Fibroblast of skin of back (primary cell): ENCODE measurements around the gene TRAF1.

Source experiments
- DNase-seq: peaks from one replicate; pipeline ENCODE4 v3.0.0-alpha.2; 2013

TRAF1 gene

DNA sequence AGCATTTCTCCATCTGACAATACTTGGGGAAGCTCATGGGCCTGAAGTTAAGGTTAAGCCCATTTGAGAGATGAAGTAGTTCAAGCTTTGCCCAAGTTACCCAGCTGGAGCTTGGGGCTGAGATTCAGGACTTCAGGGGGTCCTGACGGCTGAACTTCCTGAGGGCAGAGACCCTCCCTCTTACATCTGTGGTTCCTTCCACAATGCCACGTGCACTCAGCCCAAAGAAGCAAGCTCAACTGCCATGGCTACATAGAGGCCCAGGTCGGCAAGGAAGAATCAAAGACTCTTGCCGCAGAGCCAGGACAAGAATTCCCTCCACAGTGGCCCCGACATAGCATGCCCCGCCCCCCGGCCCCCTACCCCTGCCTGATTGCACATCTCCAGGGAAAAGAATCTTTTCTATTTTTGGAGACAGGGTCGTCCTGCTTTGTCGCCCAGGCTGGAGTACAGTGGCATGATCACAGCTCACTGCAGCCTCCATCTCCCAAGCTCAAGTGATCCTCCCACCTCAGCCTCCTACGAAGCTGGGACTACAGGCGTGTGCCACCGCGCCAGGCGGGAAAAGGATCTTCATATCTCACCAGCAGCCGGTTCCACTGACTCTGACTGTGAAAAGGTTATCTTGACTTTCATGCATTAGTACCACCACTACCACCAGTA, 58.8 kb downstream of the TRAF1 start:
- no peak for DNase-seq

DNA sequence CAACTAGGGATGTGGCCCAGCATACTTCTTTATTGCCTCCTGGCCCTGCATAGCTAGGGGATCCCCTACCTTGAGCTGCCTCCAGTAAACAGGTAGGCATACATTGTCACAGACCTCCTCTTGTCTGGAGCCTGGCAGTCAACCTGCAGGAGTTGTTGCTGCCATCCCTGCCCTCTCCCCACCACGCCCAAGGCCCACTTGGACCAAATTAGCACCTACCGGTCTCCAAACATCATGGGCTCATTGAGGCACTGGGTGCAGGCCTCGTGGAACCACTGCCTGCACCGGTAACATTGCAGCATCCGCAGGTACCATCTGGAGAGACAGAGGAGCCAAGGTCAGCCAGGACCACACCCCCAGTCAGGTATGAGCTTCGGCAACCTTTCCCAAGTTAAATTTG, 59.9 kb downstream of the TRAF1 start:
- no peak for DNase-seq

DNA sequence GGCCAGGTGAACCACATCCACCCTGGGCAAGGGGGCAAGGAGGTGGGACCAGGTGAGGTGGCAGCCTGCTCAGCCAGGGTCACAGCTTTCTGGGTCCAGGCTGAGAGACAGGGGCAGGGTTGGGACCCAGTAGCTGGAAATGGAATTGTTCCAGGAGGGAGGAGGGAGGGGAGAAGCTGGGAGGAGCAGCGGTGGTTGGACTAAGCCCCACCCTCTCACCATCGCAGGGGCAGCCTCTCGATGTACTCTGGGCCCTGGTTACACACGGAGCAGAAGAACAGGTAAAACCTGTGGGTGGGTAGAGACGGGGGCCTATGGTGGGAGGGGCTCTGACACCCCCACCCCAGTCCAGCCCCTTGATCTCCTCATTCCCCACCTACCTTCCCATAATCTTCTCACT, 60.8 kb downstream of the TRAF1 start:
- DNase-seq = no peak

- no peak for DNase-seq
Observed at GRCh38 chr9:120865176-120865575, 61.4 kb downstream of the TRAF1 start.

DNA sequence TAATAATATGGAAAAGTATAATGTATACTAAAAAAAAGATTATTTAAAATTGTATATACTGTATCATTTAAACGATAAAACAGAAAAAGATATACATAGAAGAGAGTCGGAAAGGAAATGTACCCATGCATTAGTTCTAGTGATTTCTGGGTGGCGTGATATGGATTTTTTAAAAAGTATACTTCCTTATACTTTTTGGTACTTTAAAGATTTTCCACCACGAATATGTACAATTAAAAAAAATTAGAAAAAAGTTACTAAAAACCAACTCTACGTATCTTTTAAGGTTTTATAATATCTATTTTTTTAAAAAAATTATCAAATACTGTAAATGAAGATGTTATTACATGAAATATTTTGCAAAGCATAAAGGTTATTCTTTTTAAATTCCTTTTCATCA, 61.9 kb downstream of the TRAF1 start:
- DNase-seq = no peak

- no peak for DNase-seq
Observed at GRCh38 chr9:120863833-120864232, 62.8 kb downstream of the TRAF1 start.

DNA sequence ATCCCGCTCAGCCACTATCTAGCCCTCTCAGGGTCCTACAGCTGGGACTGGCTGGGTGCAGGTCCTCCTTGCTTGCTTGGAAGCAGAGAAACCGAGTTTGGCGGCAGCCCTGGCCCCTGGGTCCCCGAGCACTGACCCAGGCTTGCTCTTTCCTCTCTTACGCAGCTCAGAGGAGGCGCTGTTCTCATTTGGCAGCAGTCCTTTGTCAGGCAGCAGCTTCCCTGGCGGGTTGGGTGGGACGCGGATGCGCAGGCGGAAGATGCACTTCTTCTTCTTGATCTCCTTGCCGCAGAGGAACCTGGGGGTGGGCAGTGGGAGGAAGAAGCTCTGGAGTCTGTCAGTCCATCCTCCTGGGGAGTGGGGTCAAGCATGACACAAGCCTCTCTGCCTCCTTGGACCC, 64.1 kb downstream of the TRAF1 start:
- no peak for DNase-seq

- DNase-seq = no peak
Observed at GRCh38 chr9:120861935-120862334, 64.7 kb downstream of the TRAF1 start.

DNA sequence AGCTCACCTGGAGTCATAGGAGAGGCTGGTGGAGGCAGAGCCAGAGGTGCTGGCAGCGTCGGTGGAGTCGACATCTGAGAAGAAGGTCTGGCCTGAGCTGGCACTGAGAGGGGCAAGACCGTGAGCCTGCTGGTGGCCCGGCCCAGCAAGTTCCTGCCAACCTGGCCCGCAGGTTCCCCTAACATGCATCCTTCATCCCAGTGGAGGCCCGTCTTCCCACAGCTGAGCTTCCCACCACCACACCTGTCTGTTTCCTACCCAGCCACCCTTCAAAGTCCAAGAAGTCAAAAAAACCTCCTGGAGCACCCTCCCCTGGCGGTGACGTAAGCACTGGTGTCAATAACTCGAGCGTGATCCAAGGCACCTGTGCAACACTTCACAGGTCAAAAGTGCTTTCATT, 66.5 kb downstream of the TRAF1 start:
- no peak for DNase-seq

- DNase-seq = no peak
Observed at GRCh38 chr9:120859361-120859760, 67.2 kb downstream of the TRAF1 start.

- DNase-seq = no peak
Observed at GRCh38 chr9:120857902-120858301, 68.7 kb downstream of the TRAF1 start.

DNA sequence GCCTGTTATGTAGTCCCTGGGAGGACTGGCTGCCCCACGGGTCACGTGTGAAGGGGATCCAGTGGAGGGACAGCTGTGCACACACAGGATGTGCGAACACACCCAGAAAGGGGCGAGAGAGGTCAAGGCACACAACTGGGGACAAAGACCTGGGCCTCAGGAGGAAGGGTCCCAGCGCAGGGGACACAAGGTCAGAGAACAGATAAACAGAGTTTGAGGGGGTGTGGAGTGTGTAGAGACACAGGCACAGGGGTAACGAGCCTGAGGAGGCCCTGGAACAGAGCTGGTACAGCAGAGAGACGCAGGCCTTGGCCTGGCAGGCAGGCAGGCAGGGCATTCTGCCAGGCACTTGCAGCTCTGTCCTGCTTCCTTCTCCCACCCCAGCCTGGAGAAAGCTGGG, 69.1 kb downstream of the TRAF1 start:
- no peak for DNase-seq

DNA sequence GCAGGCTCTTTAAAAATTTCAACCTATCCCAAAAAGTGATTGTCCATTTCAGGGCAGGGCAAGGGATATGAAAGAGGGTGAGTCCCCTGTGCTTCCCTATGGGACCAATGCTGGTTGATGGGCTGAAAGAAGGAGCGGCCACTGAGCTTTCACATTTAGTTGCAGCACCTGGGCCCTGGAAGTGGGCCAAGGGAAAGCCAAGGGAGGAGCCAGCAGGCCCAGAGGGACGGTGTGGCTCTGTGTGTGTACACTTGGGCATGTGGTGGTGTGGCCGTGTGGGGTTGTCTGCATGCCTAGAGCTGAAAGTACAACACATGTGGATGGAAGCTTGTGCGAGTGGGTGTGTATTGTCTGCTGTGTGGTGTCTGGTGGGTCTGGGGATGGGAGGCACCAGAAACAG, 69.9 kb downstream of the TRAF1 start:
- DNase-seq = no peak

GRCh38 chr9:120855827-120856670, 70.5 kb downstream of the TRAF1 start:
- no peak for DNase-seq

- no peak for DNase-seq
Observed at GRCh38 chr9:120854596-120855327, 71.8 kb downstream of the TRAF1 start.

GRCh38 chr9:120853198-120853597, 73.4 kb downstream of the TRAF1 start:
- DNase-seq = no peak
